ENCODE measurements around the gene SORBS2. TPM values are rescaled to one million over a fixed set of nuclear protein-coding genes. Genes with fewer than 3 reads are reported as not detected.

The SORBS2 gene
- total and polyA plus RNA-seq, 2 of the 4 experiments (the other 2 are of a cell fraction), result 0.18 TPM; not detected in 1

DNA sequence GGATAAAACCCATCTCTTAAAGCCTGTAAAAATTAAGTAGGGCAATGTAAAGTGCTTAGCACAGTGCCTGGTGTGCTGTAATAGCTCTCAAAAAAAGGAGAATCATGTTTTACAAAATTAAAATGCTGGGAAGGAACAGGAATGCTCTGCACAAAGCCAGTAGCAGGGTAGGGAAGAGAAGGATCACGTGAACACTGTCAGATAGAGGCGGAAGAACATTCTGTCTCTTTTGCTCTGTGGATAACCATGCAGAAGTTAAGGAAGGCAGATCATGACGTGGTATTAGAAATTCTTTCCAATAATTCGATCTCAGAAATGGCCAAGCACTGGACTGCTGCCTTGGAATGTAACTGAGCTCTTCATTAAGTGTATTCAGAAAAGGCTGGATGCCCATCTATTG lies 140.5 kb downstream of the SORBS2 start:
- H2AK5ac ChIP-seq (ENCODE audit: low read depth, low read length), result no peak overlapping the region
- no TSS peak for BruUV-seq (replicated peaks)
- H2BK20ac ChIP-seq (ENCODE audit: low read depth, low read length), result no peak overlapping the region
- no peak for ATAC-seq (ENCODE audit: low read depth)
- no peaks in the 10 kb centered on the region for H3K9me1 ChIP-seq (ENCODE audit: insufficient read depth, low read length)
- H3K79me1 ChIP-seq (ENCODE audit: low read depth in 1 of 2, low read length in 2 of 2), result no peaks in the 10 kb centered on the region
- no peak overlapping the region for H4K91ac ChIP-seq (ENCODE audit: insufficient read depth, low read depth, low read length)
- H3K23ac ChIP-seq (ENCODE audit: low read depth, low read length), result no peak overlapping the region
- H2BK15ac ChIP-seq (ENCODE audit: low read depth, low read length), result no peak overlapping the region
- no peak overlapping the region for H2AFZ ChIP-seq (replicated peaks; ENCODE audit: low read length, poor library complexity)
- H3K4ac ChIP-seq (ENCODE audit: low read depth, low read length), result no peak overlapping the region
- H3K14ac ChIP-seq (replicated peaks; ENCODE audit: low read depth, low read length), result no peak overlapping the region
- in situ Hi-C loops (cut with MboI; ENCODE audit: low sequenced_read_pairs), result no loop called here
- dilution Hi-C loops (cut with HindIII; ENCODE audit: low sequenced_read_pairs, unreplicated experiment), result no loop called here
- CTCF ChIA-PET, result no interaction called here
- H4K20me1 ChIP-seq (ENCODE audit: insufficient read depth, low read length), result no peaks in the 10 kb centered on the region
- H3K36me3 ChIP-seq (ENCODE audit: control insufficient read depth, insufficient read depth, low read length), result no peaks in the 10 kb centered on the region
- DNase-seq, result no peak
- H3K27ac ChIP-seq (ENCODE audit: insufficient read depth, low read length), result no peak overlapping the region
- no peak overlapping the region for H3K4me3 ChIP-seq (ENCODE audit: insufficient read depth, low read depth, low read length)
- H3K56ac ChIP-seq (ENCODE audit: extremely low read depth, insufficient read depth, low read length), result no peak overlapping the region
- no peaks in the 10 kb centered on the region for H3K9me3 ChIP-seq (ENCODE audit: control insufficient read depth, insufficient read depth, low read length)
- no peak overlapping the region for H3K9ac ChIP-seq (ENCODE audit: low read depth, low read length)
- H2AK9ac ChIP-seq (replicated peaks; ENCODE audit: low read depth, low read length, poor library complexity), result no peak overlapping the region
- no peak overlapping the region for H3K18ac ChIP-seq (ENCODE audit: low read depth, low read length)
- intact Hi-C loops (cut with micrococcal nuclease), result no loop called here
- no peak overlapping the region for H2BK5ac ChIP-seq (ENCODE audit: low read depth, low read length, poor library complexity, severe bottlenecking)
- H3K27me3 ChIP-seq (ENCODE audit: control insufficient read depth, insufficient read depth, low read length), result peaks cover 15% of the 10 kb centered on the region
- no peak overlapping the region for H3K4me2 ChIP-seq (ENCODE audit: low read depth, low read length)
- no CpG with 5 or more reads among the region's 4 CpGs for WGBS, 2 experiments (ENCODE audit: extremely low coverage in 2 of 2, insufficient read length in 1 of 2)
- H4K5ac ChIP-seq (ENCODE audit: low read depth, low read length), result no peak overlapping the region
- H3K4me1 ChIP-seq (ENCODE audit: control insufficient read depth, insufficient read depth, low read length), result no peaks in the 10 kb centered on the region
- no peak overlapping the region for H2BK120ac ChIP-seq (ENCODE audit: low read depth, low read length)
- TF ChIP-seq MAFK (IDR thresholded peaks at IDR 0.05; ENCODE audit: low read depth, low read length) (no peak), BHLHE40 (IDR thresholded peaks at IDR 0.05; ENCODE audit: low read depth, low read length) (no peak), MAZ (IDR thresholded peaks at IDR 0.05; ENCODE audit: borderline replicate concordance, low read depth, low read length) (no peak), CEBPB (IDR thresholded peaks at IDR 0.05; ENCODE audit: low read depth, low read length) (no peak), RFX5 (IDR thresholded peaks at IDR 0.05; ENCODE audit: low read depth, low read length) (no peak), FOS (IDR thresholded peaks at IDR 0.05; ENCODE audit: low read depth, low read length) (no peak), SMC3 (IDR thresholded peaks at IDR 0.05; ENCODE audit: low read depth, low read length) (no peak), RCOR1 (IDR thresholded peaks at IDR 0.05; ENCODE audit: insufficient replicate concordance, low read length) (no peak), CHD1 (IDR thresholded peaks at IDR 0.05; ENCODE audit: low read depth, low read length) (no peak), NFE2L2 (IDR thresholded peaks at IDR 0.05; ENCODE audit: low read depth, low read length) (no peak), POLR2A (IDR thresholded peaks at IDR 0.05; ENCODE audit: low read depth, low read length) (no peak), RAD21 (IDR thresholded peaks at IDR 0.05; ENCODE audit: low read length) (no peak), MXI1 (IDR thresholded peaks at IDR 0.05; ENCODE audit: borderline replicate concordance, low read depth, low read length) (no peak)
- TF ChIP-seq, protein P1, sequence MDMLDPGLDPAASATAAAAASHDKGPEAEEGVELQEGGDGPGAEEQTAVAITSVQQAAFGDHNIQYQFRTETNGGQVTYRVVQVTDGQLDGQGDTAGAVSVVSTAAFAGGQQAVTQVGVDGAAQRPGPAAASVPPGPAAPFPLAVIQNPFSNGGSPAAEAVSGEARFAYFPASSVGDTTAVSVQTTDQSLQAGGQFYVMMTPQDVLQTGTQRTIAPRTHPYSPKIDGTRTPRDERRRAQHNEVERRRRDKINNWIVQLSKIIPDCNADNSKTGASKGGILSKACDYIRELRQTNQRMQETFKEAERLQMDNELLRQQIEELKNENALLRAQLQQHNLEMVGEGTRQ (IDR thresholded peaks at IDR 0.05; ENCODE audit: low read depth, low read length), result no peak
- TF ChIP-seq, protein P2, sequence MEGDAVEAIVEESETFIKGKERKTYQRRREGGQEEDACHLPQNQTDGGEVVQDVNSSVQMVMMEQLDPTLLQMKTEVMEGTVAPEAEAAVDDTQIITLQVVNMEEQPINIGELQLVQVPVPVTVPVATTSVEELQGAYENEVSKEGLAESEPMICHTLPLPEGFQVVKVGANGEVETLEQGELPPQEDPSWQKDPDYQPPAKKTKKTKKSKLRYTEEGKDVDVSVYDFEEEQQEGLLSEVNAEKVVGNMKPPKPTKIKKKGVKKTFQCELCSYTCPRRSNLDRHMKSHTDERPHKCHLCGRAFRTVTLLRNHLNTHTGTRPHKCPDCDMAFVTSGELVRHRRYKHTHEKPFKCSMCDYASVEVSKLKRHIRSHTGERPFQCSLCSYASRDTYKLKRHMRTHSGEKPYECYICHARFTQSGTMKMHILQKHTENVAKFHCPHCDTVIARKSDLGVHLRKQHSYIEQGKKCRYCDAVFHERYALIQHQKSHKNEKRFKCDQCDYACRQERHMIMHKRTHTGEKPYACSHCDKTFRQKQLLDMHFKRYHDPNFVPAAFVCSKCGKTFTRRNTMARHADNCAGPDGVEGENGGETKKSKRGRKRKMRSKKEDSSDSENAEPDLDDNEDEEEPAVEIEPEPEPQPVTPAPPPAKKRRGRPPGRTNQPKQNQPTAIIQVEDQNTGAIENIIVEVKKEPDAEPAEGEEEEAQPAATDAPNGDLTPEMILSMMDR (conservative IDR thresholded peaks at IDR 0.05; ENCODE audit: low read depth, low read length), result no peak
- TF ChIP-seq, protein P3, sequence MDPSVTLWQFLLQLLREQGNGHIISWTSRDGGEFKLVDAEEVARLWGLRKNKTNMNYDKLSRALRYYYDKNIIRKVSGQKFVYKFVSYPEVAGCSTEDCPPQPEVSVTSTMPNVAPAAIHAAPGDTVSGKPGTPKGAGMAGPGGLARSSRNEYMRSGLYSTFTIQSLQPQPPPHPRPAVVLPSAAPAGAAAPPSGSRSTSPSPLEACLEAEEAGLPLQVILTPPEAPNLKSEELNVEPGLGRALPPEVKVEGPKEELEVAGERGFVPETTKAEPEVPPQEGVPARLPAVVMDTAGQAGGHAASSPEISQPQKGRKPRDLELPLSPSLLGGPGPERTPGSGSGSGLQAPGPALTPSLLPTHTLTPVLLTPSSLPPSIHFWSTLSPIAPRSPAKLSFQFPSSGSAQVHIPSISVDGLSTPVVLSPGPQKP (IDR thresholded peaks at IDR 0.05; ENCODE audit: borderline replicate concordance, low read depth, low read length), result no peak
- POLR2A ChIA-PET (ENCODE audit: unreplicated experiment), result no interaction called here
- H4K8ac ChIP-seq (ENCODE audit: low read depth in 2 of 2, low read length in 2 of 2), result no peak overlapping the region

All from IMR-90 (cell line).